ENCODE data around the gene APBA1. TPM values are rescaled to one million over a fixed set of nuclear protein-coding genes. Genes with fewer than 3 reads are reported as not detected.

The APBA1 gene
- total RNA-seq, 2 experiments from 2014 or later, result 0.47 to 1.4 TPM

- no peaks in the 10 kb centered on the region for H3K27me3 ChIP-seq (ENCODE audit: control insufficient read depth in 1 of 2, insufficient read depth in 2 of 2, low read length in 2 of 2)
- peaks cover 21% of the 10 kb centered on the region for H3K4me1 ChIP-seq (ENCODE audit: insufficient read depth, low read length)
- Mint-ChIP-seq H3K27ac (no peak overlapping the region), H3K27me3 (peaks cover 9% of the 10 kb centered on the region), H3K4me1 (ENCODE audit: low read depth) (peaks cover 24% of the 10 kb centered on the region), H3K4me3 (no peak overlapping the region), H3K9me3 (no peaks in the 10 kb centered on the region), H3K36me3 (ENCODE audit: low read depth) (no peaks in the 10 kb centered on the region)
- CTCF ChIA-PET, result interaction anchor here (0.9 kb wide), 1 partner anchor 57 kb away, joined by 3 read pairs; no protein-coding TSS in a partner anchor
- DNase-seq (no peak), ATAC-seq (ENCODE audit: poor library complexity) (no peak)
- H3K27ac ChIP-seq (ENCODE audit: low read depth in 1 of 2, low read length in 2 of 2), result no peak overlapping the region
- H3K9me3 ChIP-seq (ENCODE audit: control insufficient read depth in 1 of 2, insufficient read depth in 1 of 2, low read length in 2 of 2), result no peaks in the 10 kb centered on the region
- intact Hi-C loops (cut with DNase I, micrococcal nuclease), result no loop called here
- no peak for TF ChIP-seq CTCF (IDR thresholded peaks at IDR 0.05)
- no peaks in the 10 kb centered on the region for H3K36me3 ChIP-seq (ENCODE audit: insufficient read depth, low read length)
- POLR2A ChIA-PET, result no interaction called here
- no peak overlapping the region for H3K4me3 ChIP-seq (ENCODE audit: low read length)
Measured at GRCh38 chr9:69476797-69477196, 195.4 kb downstream of the APBA1 start.

- Mint-ChIP-seq H3K4me3 (no peak overlapping the region), H3K9me3 (no peaks in the 10 kb centered on the region), H3K27me3 (peaks cover 9% of the 10 kb centered on the region), H3K27ac (peak overlapping the region; percentile 29), H3K4me1 (ENCODE audit: low read depth) (peaks cover 24% of the 10 kb centered on the region), H3K36me3 (ENCODE audit: low read depth) (no peaks in the 10 kb centered on the region)
- ChIA-PET CTCF (interaction anchor here (0.9 kb wide), 1 partner anchor 58 kb away, joined by 3 read pairs; no protein-coding TSS in a partner anchor), POLR2A (no interaction called here)
- Histone ChIP-seq H3K27me3 (ENCODE audit: control insufficient read depth in 1 of 2, insufficient read depth in 2 of 2, low read length in 2 of 2) (no peaks in the 10 kb centered on the region), H3K9me3 (ENCODE audit: control insufficient read depth in 1 of 2, insufficient read depth in 1 of 2, low read length in 2 of 2) (no peaks in the 10 kb centered on the region), H3K36me3 (ENCODE audit: insufficient read depth, low read length) (no peaks in the 10 kb centered on the region), H3K27ac (ENCODE audit: low read depth in 1 of 2, low read length in 2 of 2) (peak overlapping the region in 1 of 2 donors; percentile 27), H3K4me1 (ENCODE audit: insufficient read depth, low read length) (peaks cover 21% of the 10 kb centered on the region), H3K4me3 (ENCODE audit: low read length) (no peak overlapping the region)
- intact Hi-C loops (cut with DNase I, micrococcal nuclease), result no loop called here
- ATAC-seq (ENCODE audit: poor library complexity) (peak; percentile 51), DNase-seq (peak in 8 of 14 experiments; percentile 4 to 50 (median 15))
- TF ChIP-seq CTCF (IDR thresholded peaks at IDR 0.05), result no peak
Measured at GRCh38 chr9:69476016-69476415, 196.2 kb downstream of the APBA1 start.

- Histone ChIP-seq H3K4me1 (ENCODE audit: insufficient read depth, low read length) (peaks cover 21% of the 10 kb centered on the region), H3K9me3 (ENCODE audit: control insufficient read depth in 1 of 2, insufficient read depth in 1 of 2, low read length in 2 of 2) (no peaks in the 10 kb centered on the region), H3K4me3 (ENCODE audit: low read length) (no peak overlapping the region), H3K27me3 (ENCODE audit: control insufficient read depth in 1 of 2, insufficient read depth in 2 of 2, low read length in 2 of 2) (no peaks in the 10 kb centered on the region), H3K27ac (ENCODE audit: low read depth in 1 of 2, low read length in 2 of 2) (no peak overlapping the region), H3K36me3 (ENCODE audit: insufficient read depth, low read length) (no peaks in the 10 kb centered on the region)
- TF ChIP-seq CTCF (IDR thresholded peaks at IDR 0.05), result no peak
- POLR2A ChIA-PET, result no interaction called here
- peaks cover 9% of the 10 kb centered on the region for H3K27me3 Mint-ChIP-seq
- no peaks in the 10 kb centered on the region for H3K36me3 Mint-ChIP-seq (ENCODE audit: low read depth)
- ATAC-seq (ENCODE audit: poor library complexity) (peak; percentile 44), DNase-seq (peak in 1 of 14 experiments; percentile 48)
- no peaks in the 10 kb centered on the region for H3K9me3 Mint-ChIP-seq
- intact Hi-C loops (cut with DNase I, micrococcal nuclease), result no loop called here
- CTCF ChIA-PET, result interaction anchor here (1.7 kb wide), 1 partner anchor 14 kb away, joined by 3 read pairs; no protein-coding TSS in a partner anchor
- peak overlapping the region; percentile 25 for H3K4me3 Mint-ChIP-seq
- peaks cover 24% of the 10 kb centered on the region for H3K4me1 Mint-ChIP-seq (ENCODE audit: low read depth)
- H3K27ac Mint-ChIP-seq, result peak overlapping the region; percentile 59
Measured at GRCh38 chr9:69474821-69475220, 197.3 kb downstream of the APBA1 start.

Data from CD4-positive, alpha-beta T cell (primary cell).